Spinal cord (tissue), 10 donors: ENCODE measurements around the gene ATXN10. TPM values are rescaled to one million over a fixed set of nuclear protein-coding genes. Genes with fewer than 3 reads are reported as not detected.
"Not testable (repeated sequence)": the region's sequence is repeated elsewhere in the genome, so short reads cannot be mapped to it uniquely, and the experiment has no call there.

Experiments
- DNase-seq, 6 donors: peaks; one replicate each; pipeline versions ENCODE4 v3.0.0 to v3.0.0-alpha.2; 2013 to 2015; ENCODE audit warnings: low spot score in 6 of 6, low read depth in 4 of 6
- H3K27ac ChIP-seq: one replicate; pipeline ENCODE4 v1.5.1; 2013; ENCODE audit warnings: low read depth, low read length, control low read depth
- H3K27me3 ChIP-seq: one replicate; pipeline ENCODE4 v1.6.1; 2013; ENCODE audit warnings: low read length; ENCODE audit not compliant: control insufficient read depth, insufficient read depth
- H3K36me3 ChIP-seq: one replicate; pipeline ENCODE4 v1.6.1; 2013; ENCODE audit warnings: low read length; ENCODE audit not compliant: control insufficient read depth, insufficient read depth
- H3K4me1 ChIP-seq: one replicate; pipeline ENCODE4 v1.6.1; 2013; ENCODE audit warnings: low read length; ENCODE audit not compliant: control insufficient read depth, insufficient read depth
- H3K4me3 ChIP-seq: one replicate; pipeline ENCODE4 v1.5.1; 2013; ENCODE audit warnings: low read depth, low read length, control low read depth
- H3K9me3 ChIP-seq: one replicate; pipeline ENCODE4 v1.6.1; 2013; ENCODE audit warnings: low read length; ENCODE audit not compliant: control insufficient read depth, insufficient read depth
- WGBS: methylation state at CpG from one replicate; pipeline ENCODE4 v1.1.5; 2013; ENCODE audit warnings: missing lambda C conversion rate; ENCODE audit not compliant: insufficient coverage; 5-methylcytosine and 5-hydroxymethylcytosine counted together
- long read RNA-seq, 4 donors: transcript quantifications; one replicate each; lab custom pipeline, GENCODE V29; 2026
- polyA plus RNA-seq, 2 donors: library from polyadenylated mRNA; unstranded; fragments of 120-200 nt; gene quantifications; one replicate each; pipeline ENCODE4 v1.2.1, GENCODE V29; 2013; ENCODE audit not compliant: insufficient read length in 2 of 2
- total RNA-seq, 2 donors: library from RNA; depleted of rRNA in 1 of 2; stranded (reverse); fragments of 120-200 nt in 1 of 2; fragments of >200 nt in 1 of 2; gene quantifications; one replicate each; pipeline versions ENCODE4 v1.2.3 to v1.2.4, GENCODE V29; 2013 to 2014
- donor health status: healthy.

The ATXN10 gene
- total RNA-seq (100 to 1,000 TPM; 163 to 292 TPM), polyA plus RNA-seq (100 to 1,000 TPM; 386 to 428 TPM)
- long read RNA-seq, donor 1, transcript ATXN10-201 (12 exons, 3,329 nt) = major isoform, 104 of 153 reads
- long read RNA-seq, donor 1, partial matches to known transcripts = 48 of 153 reads
- long read RNA-seq, donor 1, other reads (novel, unspliced or antisense) = 0 of 153 reads
- long read RNA-seq, donor 2, transcript ATXN10-201 (12 exons, 3,329 nt) = major isoform, 34 of 54 reads
- long read RNA-seq, donor 2, partial matches to known transcripts = 19 of 54 reads
- long read RNA-seq, donor 2, other reads (novel, unspliced or antisense) = 0 of 54 reads
- long read RNA-seq, donor 3, transcript ATXN10-201 (12 exons, 3,329 nt) = major isoform, 38 of 63 reads
- long read RNA-seq, donor 3, partial matches to known transcripts = 24 of 63 reads
- long read RNA-seq, donor 3, other reads (novel, unspliced or antisense) = 0 of 63 reads
- long read RNA-seq, donor 4, transcript ATXN10-201 (12 exons, 3,329 nt) = major isoform, 46 of 97 reads
- long read RNA-seq, donor 4, partial matches to known transcripts = 51 of 97 reads
- long read RNA-seq, donor 4, other reads (novel, unspliced or antisense) = 0 of 97 reads

- H3K27ac ChIP-seq = peak within 1 kb of the TSS; percentile 83
- no peaks in the 10 kb centered on the region for H3K9me3 ChIP-seq
- no peaks in the 10 kb centered on the region for H3K27me3 ChIP-seq
- DNase-seq = peak; percentile 38 to 97 (median 78)
- no peaks in the 10 kb centered on the region for H3K36me3 ChIP-seq
- whole genome bisulfite sequencing = under 1% methylated on average over 89 of the region's 89 CpGs
- peaks cover 11% of the 10 kb centered on the region for H3K4me1 ChIP-seq
- H3K4me3 ChIP-seq = peak within 1 kb of the TSS; percentile 71
These were observed at the start of gene ATXN10 for GRCh38 chr22:45671783-45672563. TSS of gene ATXN10 (plus strand) at chr22:45671834. CDS start at chr22:45672064, 230 bp downstream.

- Histone ChIP-seq H3K4me1 (no peaks in the 10 kb centered on the region), H3K4me3 (no peak overlapping the region), H3K9me3 (no peaks in the 10 kb centered on the region), H3K36me3 (no peaks in the 10 kb centered on the region), H3K27me3 (no peaks in the 10 kb centered on the region), H3K27ac (no peak overlapping the region)
- WGBS = 94% methylated on average over 9 of the region's 11 CpGs
- no peak for DNase-seq
These were observed 49.6 kb upstream of the ATXN10 start for GRCh38 chr22:45621836-45622600.

GRCh38 chr22:45623464-45624145, 48.0 kb upstream of the ATXN10 start:
- no CpG with 5 or more reads among the region's 3 CpGs for WGBS

GRCh38 chr22:45626198-45626651, 45.4 kb upstream of the ATXN10 start:
- Histone ChIP-seq H3K9me3 (no peaks in the 10 kb centered on the region), H3K4me1 (peaks cover 21% of the 10 kb centered on the region), H3K36me3 (no peaks in the 10 kb centered on the region), H3K27me3 (no peaks in the 10 kb centered on the region), H3K4me3 (no peak overlapping the region), H3K27ac (no peak overlapping the region)
- 76% methylated on average over 22 of the region's 22 CpGs for WGBS
- DNase-seq = no peak

More at GRCh38 chr22:45623464-45624145, 48.0 kb upstream of the ATXN10 start:
- not testable (repeated sequence) for H3K27me3 ChIP-seq, DNase-seq, H3K4me1 ChIP-seq, H3K27ac ChIP-seq, H3K9me3 ChIP-seq, H3K36me3 ChIP-seq, H3K4me3 ChIP-seq

GRCh38 chr22:45627489-45628233, 44.0 kb upstream of the ATXN10 start:
- no peaks in the 10 kb centered on the region for H3K27me3 ChIP-seq
- H3K9me3 ChIP-seq = no peaks in the 10 kb centered on the region
- H3K4me3 ChIP-seq = no peak overlapping the region
- no peak for DNase-seq
- 84% methylated on average over 9 of the region's 22 CpGs for WGBS
- no peaks in the 10 kb centered on the region for H3K36me3 ChIP-seq
- no peak overlapping the region for H3K27ac ChIP-seq
- peaks cover 29% of the 10 kb centered on the region for H3K4me1 ChIP-seq

- WGBS = 51% methylated on average over 3 of the region's 5 CpGs
- H3K36me3 ChIP-seq = no peaks in the 10 kb centered on the region
- H3K27ac ChIP-seq = no peak overlapping the region
- no peaks in the 10 kb centered on the region for H3K9me3 ChIP-seq
- H3K4me3 ChIP-seq = no peak overlapping the region
- peak in 1 of 6 donors; percentile 76 for DNase-seq
- H3K27me3 ChIP-seq = no peaks in the 10 kb centered on the region
- peaks cover 36% of the 10 kb centered on the region for H3K4me1 ChIP-seq
These were observed 43.1 kb upstream of the ATXN10 start for GRCh38 chr22:45628515-45628914.

- WGBS = 44% methylated on average over 9 of the region's 15 CpGs
- no peak for DNase-seq
- no peaks in the 10 kb centered on the region for H3K36me3 ChIP-seq
- H3K4me3 ChIP-seq = no peak overlapping the region
- H3K27ac ChIP-seq = no peak overlapping the region
- H3K9me3 ChIP-seq = no peaks in the 10 kb centered on the region
- H3K4me1 ChIP-seq = peaks cover 36% of the 10 kb centered on the region
- no peaks in the 10 kb centered on the region for H3K27me3 ChIP-seq
These were observed 42.1 kb upstream of the ATXN10 start for GRCh38 chr22:45629469-45630089.

GRCh38 chr22:45630436-45630835, 41.2 kb upstream of the ATXN10 start:
- Histone ChIP-seq H3K4me1 (peaks cover 36% of the 10 kb centered on the region), H3K9me3 (no peaks in the 10 kb centered on the region), H3K4me3 (no peak overlapping the region), H3K27me3 (no peaks in the 10 kb centered on the region), H3K27ac (no peak overlapping the region), H3K36me3 (no peaks in the 10 kb centered on the region)
- 89% methylated on average over 11 of the region's 15 CpGs for WGBS
- no peak for DNase-seq
